ENCODE measurements around the gene CYP2S1.
A peak's percentile ranks its signal among the peaks of the same experiment; 100 is the strongest.
"Not testable (repeated sequence)": the region's sequence is repeated elsewhere in the genome, so short reads cannot be mapped to it uniquely, and the experiment has no call there.

The CYP2S1 gene

GRCh38 chr19:41192574-41193429, at the start of gene CYP2S1:
Gene CYP2S1, plus strand, starts transcription at chr19:41193219. Its CDS starts 46 bp downstream, at chr19:41193265.
- TF ChIP-seq CTCF (IDR thresholded peaks at IDR 0.05; ENCODE audit: borderline replicate concordance, control extremely low read depth, extremely low read depth, insufficient read depth, missing control alignments) = no peak
- no peak for DNase-seq (ENCODE audit: low spot score)
- in situ Hi-C loops (cut with MboI; ENCODE audit: low sequenced_read_pairs, unreplicated experiment) = no loop called here

GRCh38 chr19:41144403-41144802, 48.6 kb upstream of the CYP2S1 start:
- in situ Hi-C loops (cut with MboI; ENCODE audit: low sequenced_read_pairs, unreplicated experiment) = no loop called here
- peak; percentile 73 for DNase-seq (ENCODE audit: low spot score)

GRCh38 chr19:41149831-41150230, 43.2 kb upstream of the CYP2S1 start:
- no peak for TF ChIP-seq CTCF (IDR thresholded peaks at IDR 0.05; ENCODE audit: borderline replicate concordance, control extremely low read depth, extremely low read depth, insufficient read depth, missing control alignments)
- in situ Hi-C loops (cut with MboI; ENCODE audit: low sequenced_read_pairs, unreplicated experiment) = loop anchor here (25.0 kb wide), 1 partner anchor 488 kb away; no protein-coding TSS in a partner anchor
- DNase-seq (ENCODE audit: low spot score) = no peak

More at GRCh38 chr19:41144403-41144802, 48.6 kb upstream of the CYP2S1 start:
- peak; percentile 86 for TF ChIP-seq CTCF (IDR thresholded peaks at IDR 0.05; ENCODE audit: borderline replicate concordance, control extremely low read depth, extremely low read depth, insufficient read depth, missing control alignments)

- DNase-seq (ENCODE audit: low spot score) = not testable (repeated sequence)
- in situ Hi-C loops (cut with MboI; ENCODE audit: low sequenced_read_pairs, unreplicated experiment) = loop anchor here (25.0 kb wide), 1 partner anchor 489 kb away; no protein-coding TSS in a partner anchor
These were observed 42.0 kb upstream of the CYP2S1 start for GRCh38 chr19:41150986-41151385.

- in situ Hi-C loops (cut with MboI; ENCODE audit: low sequenced_read_pairs, unreplicated experiment) = loop anchor here (25.0 kb wide), 1 partner anchor 492 kb away; no protein-coding TSS in a partner anchor
- TF ChIP-seq CTCF (IDR thresholded peaks at IDR 0.05; ENCODE audit: borderline replicate concordance, control extremely low read depth, extremely low read depth, insufficient read depth, missing control alignments) = no peak
- DNase-seq (ENCODE audit: low spot score) = no peak
These were observed 39.0 kb upstream of the CYP2S1 start for GRCh38 chr19:41154060-41154459.

- in situ Hi-C loops (cut with MboI; ENCODE audit: low sequenced_read_pairs, unreplicated experiment) = loop anchor here (25.0 kb wide), 1 partner anchor 494 kb away; no protein-coding TSS in a partner anchor
- no peak for DNase-seq (ENCODE audit: low spot score)
- no peak for TF ChIP-seq CTCF (IDR thresholded peaks at IDR 0.05; ENCODE audit: borderline replicate concordance, control extremely low read depth, extremely low read depth, insufficient read depth, missing control alignments)
These were observed 36.8 kb upstream of the CYP2S1 start for GRCh38 chr19:41156207-41156606.

GRCh38 chr19:41159881-41160280, 33.1 kb upstream of the CYP2S1 start:
- in situ Hi-C loops (cut with MboI; ENCODE audit: low sequenced_read_pairs, unreplicated experiment) = loop anchor here (25.0 kb wide), 1 partner anchor 498 kb away; no protein-coding TSS in a partner anchor
- DNase-seq (ENCODE audit: low spot score) = no peak
- no peak for TF ChIP-seq CTCF (IDR thresholded peaks at IDR 0.05; ENCODE audit: borderline replicate concordance, control extremely low read depth, extremely low read depth, insufficient read depth, missing control alignments)

Data from GM13976 (cell line).